ENCODE measurements around the gene FMO2.

DNA sequence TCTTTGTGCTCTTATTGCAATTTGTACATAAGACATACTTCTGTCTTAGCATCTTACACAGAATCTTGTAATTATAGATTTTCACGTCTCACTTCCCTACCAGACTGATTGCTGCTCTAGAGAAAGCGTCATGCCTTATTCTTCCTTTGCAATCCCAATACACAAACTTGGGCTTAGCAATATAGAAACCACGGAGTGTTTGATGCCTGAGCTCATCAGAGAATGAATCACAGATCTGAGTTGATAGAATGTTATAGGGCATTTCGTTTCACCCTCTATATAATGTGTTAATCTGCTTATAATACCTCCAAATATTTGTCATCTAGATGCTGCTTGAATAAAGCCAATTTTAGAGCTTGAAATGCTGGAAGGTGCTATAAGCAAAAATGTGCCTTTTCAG is 69.8 kb downstream of the FMO2 start:
- TF ChIP-seq, protein P1, sequence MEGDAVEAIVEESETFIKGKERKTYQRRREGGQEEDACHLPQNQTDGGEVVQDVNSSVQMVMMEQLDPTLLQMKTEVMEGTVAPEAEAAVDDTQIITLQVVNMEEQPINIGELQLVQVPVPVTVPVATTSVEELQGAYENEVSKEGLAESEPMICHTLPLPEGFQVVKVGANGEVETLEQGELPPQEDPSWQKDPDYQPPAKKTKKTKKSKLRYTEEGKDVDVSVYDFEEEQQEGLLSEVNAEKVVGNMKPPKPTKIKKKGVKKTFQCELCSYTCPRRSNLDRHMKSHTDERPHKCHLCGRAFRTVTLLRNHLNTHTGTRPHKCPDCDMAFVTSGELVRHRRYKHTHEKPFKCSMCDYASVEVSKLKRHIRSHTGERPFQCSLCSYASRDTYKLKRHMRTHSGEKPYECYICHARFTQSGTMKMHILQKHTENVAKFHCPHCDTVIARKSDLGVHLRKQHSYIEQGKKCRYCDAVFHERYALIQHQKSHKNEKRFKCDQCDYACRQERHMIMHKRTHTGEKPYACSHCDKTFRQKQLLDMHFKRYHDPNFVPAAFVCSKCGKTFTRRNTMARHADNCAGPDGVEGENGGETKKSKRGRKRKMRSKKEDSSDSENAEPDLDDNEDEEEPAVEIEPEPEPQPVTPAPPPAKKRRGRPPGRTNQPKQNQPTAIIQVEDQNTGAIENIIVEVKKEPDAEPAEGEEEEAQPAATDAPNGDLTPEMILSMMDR (IDR thresholded peaks at IDR 0.05 in 4 of 5, conservative IDR thresholded peaks at IDR 0.05 in 1 of 5) = no peak
- TF ChIP-seq POLR2A (IDR thresholded peaks at IDR 0.05) = no peak

Data from gastrocnemius medialis (tissue), 4 donors.